HK-2 (cell line): ENCODE results near the gene SHISA3.

Experiments used
- DNase-seq: peaks from one replicate; pipeline ENCODE4 v3.0.0-alpha.2; 2018; ENCODE audit not compliant: unreplicated experiment

The SHISA3 gene

GRCh38 chr4:42391981-42392380, 5.3 kb upstream of the SHISA3 start:
- DNase-seq = peak; percentile 37

DNA sequence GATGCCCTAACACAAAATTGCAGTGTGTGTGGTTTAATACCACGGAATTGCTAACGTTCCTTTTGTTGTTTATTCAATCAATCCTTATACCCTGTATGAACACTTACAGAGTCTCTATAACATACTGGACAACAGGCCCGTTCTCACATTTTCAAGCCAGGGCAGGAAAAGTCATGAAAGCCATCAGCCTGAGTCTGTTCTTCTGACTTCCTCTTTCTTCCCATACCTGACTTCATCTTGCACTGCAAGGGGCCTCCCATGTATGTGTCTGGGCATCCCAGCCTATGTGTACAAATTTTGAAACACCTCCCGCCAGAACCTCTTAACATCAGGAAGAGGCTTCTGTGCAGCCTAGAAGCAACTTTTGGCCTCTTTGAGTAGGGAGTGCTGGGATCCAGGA, 4.9 kb upstream of the SHISA3 start:
- DNase-seq = no peak

GRCh38 chr4:42395595-42395994, 1.7 kb upstream of the SHISA3 start:
- no peak for DNase-seq

DNA sequence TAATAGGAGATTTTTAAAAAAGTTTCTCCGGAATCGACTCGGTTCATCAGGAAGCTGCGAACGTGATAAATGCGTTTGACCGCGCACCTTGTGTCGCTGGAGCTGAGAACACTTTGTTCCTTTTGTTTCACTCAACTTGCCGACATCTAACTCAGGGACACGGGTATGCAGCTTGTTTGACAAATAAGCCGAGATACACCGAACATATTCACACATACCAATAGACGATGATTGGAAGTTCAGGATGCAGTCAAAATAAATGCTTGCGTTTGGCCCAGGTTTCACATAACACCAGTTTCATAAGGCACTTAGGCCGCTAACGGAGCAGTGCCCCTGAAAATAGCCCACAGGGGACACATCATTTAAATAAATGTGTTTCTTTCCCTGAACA, 932 bp upstream of the SHISA3 start:
- no peak for DNase-seq

DNA sequence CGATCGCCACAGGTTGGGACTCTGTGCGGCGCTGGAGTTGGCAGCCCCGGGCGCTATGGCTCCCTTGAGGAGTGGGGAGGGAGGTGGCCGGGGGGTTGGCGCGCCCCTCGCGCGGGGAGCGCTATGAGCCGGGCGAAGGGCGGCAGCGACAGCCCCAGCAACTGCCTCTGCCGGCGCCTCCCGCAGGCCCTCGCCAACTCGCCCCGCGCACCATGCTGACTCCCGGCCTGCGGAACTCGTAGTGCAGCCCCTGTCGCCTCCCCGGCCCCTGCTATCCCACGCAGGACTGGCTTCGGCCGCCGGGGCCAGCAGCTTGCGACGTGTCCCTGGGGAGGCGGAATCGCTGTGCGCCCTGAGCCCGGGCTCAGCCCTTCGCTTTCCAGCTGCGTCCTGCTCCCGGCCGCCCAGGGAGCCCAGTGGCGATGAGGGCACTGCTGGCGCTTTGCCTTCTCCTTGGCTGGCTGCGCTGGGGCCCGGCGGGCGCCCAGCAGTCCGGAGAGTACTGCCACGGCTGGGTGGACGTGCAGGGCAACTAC, 415 bp downstream of the SHISA3 start:
- DNase-seq = no peak

GRCh38 chr4:42398171-42398870, 1.0 kb downstream of the SHISA3 start:
- DNase-seq = peak; percentile 55

- DNase-seq = no peak
These were observed 1.6 kb downstream of the SHISA3 start for GRCh38 chr4:42398871-42399331.

- DNase-seq = no peak
These were observed 2.1 kb downstream of the SHISA3 start for GRCh38 chr4:42399393-42399792.

DNA sequence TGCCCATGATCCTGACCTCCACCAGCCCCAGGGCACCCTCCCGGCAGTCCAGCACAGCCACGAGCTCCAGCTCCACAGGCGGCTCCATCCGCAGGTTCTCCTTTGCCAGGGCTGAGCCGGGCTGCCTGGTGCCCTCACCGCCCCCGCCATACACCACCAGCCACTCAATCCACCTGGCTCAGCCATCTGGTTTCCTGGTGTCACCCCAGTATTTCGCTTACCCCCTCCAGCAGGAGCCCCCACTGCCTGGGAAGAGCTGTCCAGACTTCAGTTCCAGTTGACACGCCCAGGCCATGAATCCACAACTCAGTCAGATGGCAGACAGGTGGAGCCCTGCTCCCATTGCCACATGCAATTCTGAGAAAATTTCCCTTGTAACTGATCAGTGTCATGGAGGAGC, 3.9 kb downstream of the SHISA3 start:
- peak; percentile 16 for DNase-seq

DNA sequence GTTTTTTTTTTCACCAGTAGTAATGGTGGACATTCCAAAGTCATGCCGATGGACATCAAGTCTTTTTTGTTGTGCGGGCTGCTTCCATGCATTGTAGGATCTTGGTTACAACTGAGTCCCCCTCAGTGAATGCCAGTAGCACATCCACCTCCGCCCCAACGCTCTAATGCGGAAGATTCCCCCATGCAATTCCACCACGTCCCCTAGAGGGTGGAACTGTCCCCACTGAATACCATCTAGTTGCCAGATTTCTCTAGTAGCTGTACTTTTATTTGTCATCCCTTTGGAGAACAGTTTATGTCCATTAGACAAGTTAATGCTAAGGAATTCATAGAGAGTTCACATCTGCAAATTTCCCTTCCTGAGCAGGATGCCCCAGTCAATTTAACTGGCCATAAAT, 6.7 kb downstream of the SHISA3 start:
- DNase-seq = no peak

GRCh38 chr4:42410446-42410845, 13.2 kb downstream of the SHISA3 start:
- DNase-seq = no peak

- no peak for DNase-seq
These were observed 14.5 kb downstream of the SHISA3 start for GRCh38 chr4:42411803-42412202.

GRCh38 chr4:42412251-42412650, 15.0 kb downstream of the SHISA3 start:
- no peak for DNase-seq

DNA sequence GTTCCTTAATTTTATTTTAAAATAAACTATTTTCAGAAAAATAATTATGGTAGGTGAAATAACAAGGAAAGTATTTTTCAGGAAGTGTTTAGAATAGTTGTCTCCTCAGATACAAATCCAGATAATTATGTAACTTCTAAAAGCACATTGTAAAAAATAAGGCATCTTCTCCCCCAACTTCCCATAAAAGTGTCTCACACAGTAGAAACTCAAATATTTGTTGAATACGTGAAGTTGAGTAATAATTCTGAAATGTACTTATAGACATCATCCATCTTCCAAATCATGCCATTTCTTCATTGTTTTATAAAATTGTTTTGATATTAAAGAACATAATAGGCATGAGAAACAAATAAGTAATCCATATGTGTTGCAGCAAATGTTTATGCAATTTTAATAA, 18.0 kb downstream of the SHISA3 start:
- DNase-seq = no peak

- DNase-seq = no peak
These were observed 18.7 kb downstream of the SHISA3 start for GRCh38 chr4:42416017-42416416.

DNA sequence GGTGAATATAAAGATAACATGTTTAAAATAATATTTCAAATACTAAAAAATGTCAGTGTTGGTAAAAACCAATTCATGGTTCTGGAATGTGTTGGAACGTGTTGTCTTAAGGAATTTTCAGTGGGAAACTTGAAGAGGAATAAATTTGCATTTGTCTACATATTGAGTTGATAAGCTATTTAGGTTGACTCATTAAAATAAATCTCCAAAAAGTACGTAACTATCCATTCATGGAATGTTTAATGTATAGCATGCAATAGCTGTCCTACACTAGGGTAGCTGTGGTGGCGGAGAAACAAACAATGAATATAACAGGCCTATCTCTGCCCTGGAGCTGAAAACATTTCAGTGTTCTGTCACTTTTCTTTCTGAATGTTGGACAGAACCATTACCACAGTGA, 20.3 kb downstream of the SHISA3 start:
- no peak for DNase-seq

GRCh38 chr4:42420140-42420539, 22.9 kb downstream of the SHISA3 start:
- peak; percentile 10 for DNase-seq

DNA sequence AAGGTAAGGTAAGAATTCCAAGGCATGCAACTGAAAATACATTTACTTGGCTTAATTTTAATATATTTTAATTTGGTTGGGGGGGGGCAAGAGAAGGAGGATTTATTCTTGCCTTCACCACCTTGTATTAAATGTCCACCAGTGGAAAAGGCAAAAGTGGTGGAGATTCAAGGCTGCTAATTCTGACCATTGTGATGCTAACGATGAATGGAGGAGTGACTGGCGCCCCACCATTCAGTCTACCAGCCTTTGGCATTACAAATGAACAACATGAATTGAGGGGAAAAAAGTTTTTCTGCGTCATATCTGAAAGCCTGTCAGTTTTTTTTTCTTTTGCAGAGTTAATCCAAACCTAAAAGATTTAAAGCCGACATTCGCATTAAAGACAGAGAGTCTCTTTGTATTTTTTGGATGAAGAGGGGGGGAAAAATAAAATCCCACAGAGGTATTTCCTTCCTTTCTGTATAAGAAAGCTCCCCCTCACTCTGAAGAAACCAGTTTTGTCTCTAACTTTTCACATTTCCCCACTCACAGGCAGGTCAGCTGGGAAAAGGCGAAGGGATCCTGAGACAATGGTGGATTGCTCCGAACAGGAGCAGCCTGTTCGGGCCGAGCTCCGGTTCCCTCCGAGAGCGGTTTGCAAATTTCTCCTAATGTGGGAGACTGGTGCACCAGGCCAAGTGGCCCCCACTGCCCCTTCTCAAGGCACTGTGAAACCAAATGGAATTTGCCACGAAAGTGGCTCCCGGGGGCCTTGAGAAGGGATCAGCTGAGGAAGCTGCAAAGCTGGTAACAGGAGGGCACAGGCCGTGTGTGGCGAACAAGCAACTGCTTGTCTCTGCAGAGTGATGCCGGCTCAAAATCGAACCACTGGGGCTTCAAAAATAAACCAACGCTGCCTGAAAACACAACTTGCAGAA, 28.1 kb downstream of the SHISA3 start:
- no peak for DNase-seq

GRCh38 chr4:42428036-42428435, 30.7 kb downstream of the SHISA3 start:
- no peak for DNase-seq

- no peak for DNase-seq
These were observed 39.8 kb downstream of the SHISA3 start for GRCh38 chr4:42436928-42437565.

DNA sequence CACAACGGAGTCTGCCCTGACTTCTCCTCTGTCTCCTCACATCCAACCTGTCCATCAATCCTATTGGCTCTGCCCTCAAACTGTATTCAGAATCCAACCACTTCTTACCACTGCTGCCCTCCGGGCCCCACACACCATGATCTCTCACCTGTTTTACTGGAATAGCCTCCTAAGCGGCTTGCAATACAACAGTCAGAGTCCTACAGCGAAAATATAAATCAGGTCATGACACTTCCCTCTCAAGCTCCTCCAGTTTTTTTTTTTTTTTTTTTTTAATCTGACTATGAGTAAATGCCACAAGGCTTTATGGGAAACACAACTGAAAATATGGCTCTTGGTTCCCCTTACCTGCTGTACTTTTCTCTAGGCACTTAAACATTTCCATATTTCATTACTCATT, 42.8 kb downstream of the SHISA3 start:
- DNase-seq = no peak

DNA sequence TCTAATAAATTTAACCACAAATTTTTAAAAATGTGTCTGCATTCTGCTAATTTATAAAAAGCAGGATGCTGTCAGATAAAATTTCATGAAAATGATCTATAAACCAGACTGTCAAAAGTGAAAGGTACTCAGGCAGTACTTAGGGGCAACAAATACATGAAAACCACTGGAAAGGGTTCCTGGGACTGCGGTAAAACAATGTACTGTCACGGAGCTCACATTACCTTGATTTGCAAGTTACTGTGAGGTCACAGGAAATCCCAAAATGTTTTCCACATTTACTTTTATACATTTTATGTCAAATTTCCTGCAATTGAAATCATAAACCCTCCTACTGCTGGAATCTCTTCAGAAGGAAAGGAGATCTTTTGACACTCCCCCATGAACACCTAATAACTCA, 45.3 kb downstream of the SHISA3 start:
- DNase-seq = no peak
